HEK293 (cell line): Measurements from ENCODE around the gene RASL11A.

ENCODE experiments used
- ZBTB1 ChIP-seq: fragments of 450-650 bp; formaldehyde crosslinking; IDR thresholded peaks from 2 replicates; pipeline ENCODE4 v1.5.1; 2016; ENCODE audit warnings: missing biosample characterization, missing genetic modification characterization
- ZFP41 ChIP-seq: fragments of 450-650 bp; formaldehyde crosslinking; IDR thresholded peaks from 2 replicates; pipeline ENCODE4 v1.5.1; 2016; ENCODE audit warnings: missing biosample characterization, missing genetic modification characterization, borderline replicate concordance
- ZNF114 ChIP-seq: fragments of 450-650 bp; formaldehyde crosslinking; IDR thresholded peaks from 2 replicates; pipeline ENCODE4 v1.5.0; 2017; ENCODE audit warnings: missing biosample characterization, missing genetic modification characterization
- TF ChIP-seq, protein P1 (sequence below): fragments of 450-650 bp; formaldehyde crosslinking; IDR thresholded peaks from 2 replicates; pipeline ENCODE4 v1.5.1; 2016; ENCODE audit warnings: missing biosample characterization, missing genetic modification characterization
- TF ChIP-seq, protein P2 (sequence below): fragments of 450-650 bp; formaldehyde crosslinking; IDR thresholded peaks from 2 replicates; pipeline ENCODE4 v1.5.1; 2016; ENCODE audit warnings: missing biosample characterization, missing genetic modification characterization

DNA sequence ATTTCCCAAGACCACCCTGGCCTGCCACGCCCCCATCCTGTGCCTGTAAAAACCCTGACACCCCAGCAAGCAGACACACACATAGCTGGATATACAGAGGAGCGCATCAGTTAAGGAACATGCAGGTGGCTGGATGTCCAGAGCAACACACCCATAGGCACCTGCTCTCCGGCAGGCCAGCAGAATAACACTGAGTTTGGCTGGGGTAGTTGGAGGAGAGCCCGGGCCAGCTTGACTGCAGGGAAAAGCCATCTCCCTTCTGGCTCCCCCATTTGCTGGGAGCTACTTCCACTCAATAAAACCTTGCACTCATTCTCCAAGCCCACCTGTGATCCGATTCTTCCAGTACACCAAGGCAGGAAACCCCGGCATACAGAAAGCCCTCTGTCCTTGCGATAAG lies 8.9 kb downstream of the RASL11A start:
- TF ChIP-seq, protein P1, sequence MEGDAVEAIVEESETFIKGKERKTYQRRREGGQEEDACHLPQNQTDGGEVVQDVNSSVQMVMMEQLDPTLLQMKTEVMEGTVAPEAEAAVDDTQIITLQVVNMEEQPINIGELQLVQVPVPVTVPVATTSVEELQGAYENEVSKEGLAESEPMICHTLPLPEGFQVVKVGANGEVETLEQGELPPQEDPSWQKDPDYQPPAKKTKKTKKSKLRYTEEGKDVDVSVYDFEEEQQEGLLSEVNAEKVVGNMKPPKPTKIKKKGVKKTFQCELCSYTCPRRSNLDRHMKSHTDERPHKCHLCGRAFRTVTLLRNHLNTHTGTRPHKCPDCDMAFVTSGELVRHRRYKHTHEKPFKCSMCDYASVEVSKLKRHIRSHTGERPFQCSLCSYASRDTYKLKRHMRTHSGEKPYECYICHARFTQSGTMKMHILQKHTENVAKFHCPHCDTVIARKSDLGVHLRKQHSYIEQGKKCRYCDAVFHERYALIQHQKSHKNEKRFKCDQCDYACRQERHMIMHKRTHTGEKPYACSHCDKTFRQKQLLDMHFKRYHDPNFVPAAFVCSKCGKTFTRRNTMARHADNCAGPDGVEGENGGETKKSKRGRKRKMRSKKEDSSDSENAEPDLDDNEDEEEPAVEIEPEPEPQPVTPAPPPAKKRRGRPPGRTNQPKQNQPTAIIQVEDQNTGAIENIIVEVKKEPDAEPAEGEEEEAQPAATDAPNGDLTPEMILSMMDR = no peak
- TF ChIP-seq ZFP41 (no peak), ZNF114 (tag by site-specific recombination) (no peak), ZBTB1 (no peak)
- TF ChIP-seq, protein P2, sequence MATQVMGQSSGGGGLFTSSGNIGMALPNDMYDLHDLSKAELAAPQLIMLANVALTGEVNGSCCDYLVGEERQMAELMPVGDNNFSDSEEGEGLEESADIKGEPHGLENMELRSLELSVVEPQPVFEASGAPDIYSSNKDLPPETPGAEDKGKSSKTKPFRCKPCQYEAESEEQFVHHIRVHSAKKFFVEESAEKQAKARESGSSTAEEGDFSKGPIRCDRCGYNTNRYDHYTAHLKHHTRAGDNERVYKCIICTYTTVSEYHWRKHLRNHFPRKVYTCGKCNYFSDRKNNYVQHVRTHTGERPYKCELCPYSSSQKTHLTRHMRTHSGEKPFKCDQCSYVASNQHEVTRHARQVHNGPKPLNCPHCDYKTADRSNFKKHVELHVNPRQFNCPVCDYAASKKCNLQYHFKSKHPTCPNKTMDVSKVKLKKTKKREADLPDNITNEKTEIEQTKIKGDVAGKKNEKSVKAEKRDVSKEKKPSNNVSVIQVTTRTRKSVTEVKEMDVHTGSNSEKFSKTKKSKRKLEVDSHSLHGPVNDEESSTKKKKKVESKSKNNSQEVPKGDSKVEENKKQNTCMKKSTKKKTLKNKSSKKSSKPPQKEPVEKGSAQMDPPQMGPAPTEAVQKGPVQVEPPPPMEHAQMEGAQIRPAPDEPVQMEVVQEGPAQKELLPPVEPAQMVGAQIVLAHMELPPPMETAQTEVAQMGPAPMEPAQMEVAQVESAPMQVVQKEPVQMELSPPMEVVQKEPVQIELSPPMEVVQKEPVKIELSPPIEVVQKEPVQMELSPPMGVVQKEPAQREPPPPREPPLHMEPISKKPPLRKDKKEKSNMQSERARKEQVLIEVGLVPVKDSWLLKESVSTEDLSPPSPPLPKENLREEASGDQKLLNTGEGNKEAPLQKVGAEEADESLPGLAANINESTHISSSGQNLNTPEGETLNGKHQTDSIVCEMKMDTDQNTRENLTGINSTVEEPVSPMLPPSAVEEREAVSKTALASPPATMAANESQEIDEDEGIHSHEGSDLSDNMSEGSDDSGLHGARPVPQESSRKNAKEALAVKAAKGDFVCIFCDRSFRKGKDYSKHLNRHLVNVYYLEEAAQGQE = no peak
